Body of pancreas (tissue), 4 donors: ENCODE measurements around the gene ATG16L1.

Experiments
- POLR2A ChIP-seq, 3 donors: fragments of 450-650 bp; IDR thresholded peaks; one replicate each; pipeline ENCODE4 v1.6.1; 2016; ENCODE audit warnings: antibody characterized with exemption in 3 of 3, mild to moderate bottlenecking in 2 of 3
- TF ChIP-seq, protein P1 (sequence below), 7 experiments: fragments of 450-650 bp in 4 of 7; fragments of 200-600 bp in 3 of 7; sonication (generic) in 3 of 7; IDR thresholded peaks; one replicate each; pipeline ENCODE4 v1.5.1; 2016 to 2019; ENCODE audit warnings: antibody characterized with exemption in 7 of 7

- TF ChIP-seq, protein P1, sequence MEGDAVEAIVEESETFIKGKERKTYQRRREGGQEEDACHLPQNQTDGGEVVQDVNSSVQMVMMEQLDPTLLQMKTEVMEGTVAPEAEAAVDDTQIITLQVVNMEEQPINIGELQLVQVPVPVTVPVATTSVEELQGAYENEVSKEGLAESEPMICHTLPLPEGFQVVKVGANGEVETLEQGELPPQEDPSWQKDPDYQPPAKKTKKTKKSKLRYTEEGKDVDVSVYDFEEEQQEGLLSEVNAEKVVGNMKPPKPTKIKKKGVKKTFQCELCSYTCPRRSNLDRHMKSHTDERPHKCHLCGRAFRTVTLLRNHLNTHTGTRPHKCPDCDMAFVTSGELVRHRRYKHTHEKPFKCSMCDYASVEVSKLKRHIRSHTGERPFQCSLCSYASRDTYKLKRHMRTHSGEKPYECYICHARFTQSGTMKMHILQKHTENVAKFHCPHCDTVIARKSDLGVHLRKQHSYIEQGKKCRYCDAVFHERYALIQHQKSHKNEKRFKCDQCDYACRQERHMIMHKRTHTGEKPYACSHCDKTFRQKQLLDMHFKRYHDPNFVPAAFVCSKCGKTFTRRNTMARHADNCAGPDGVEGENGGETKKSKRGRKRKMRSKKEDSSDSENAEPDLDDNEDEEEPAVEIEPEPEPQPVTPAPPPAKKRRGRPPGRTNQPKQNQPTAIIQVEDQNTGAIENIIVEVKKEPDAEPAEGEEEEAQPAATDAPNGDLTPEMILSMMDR (IDR thresholded peaks at IDR 0.05) = no peak
- no peak for TF ChIP-seq POLR2A (IDR thresholded peaks at IDR 0.05)
Observed at GRCh38 chr2:233342301-233342700, 90.8 kb downstream of the ATG16L1 start.
